GM21360 (cell line): ENCODE measurements around the gene TTLL6.
"Not testable (repeated sequence)": the region's sequence is repeated elsewhere in the genome, so short reads cannot be mapped to it uniquely, and the experiment has no call there.

Experiments
- ATAC-seq: cut with Tn5 transposase; IDR thresholded peaks from one replicate; pipeline ENCODE4 v1.9.1; 2021; ENCODE audit warnings: mild to moderate bottlenecking, moderate library complexity; ENCODE audit not compliant: unreplicated experiment

TTLL6 gene

GRCh38 chr17:48816438-48816773, 623 bp downstream of the TTLL6 start:
- ATAC-seq: no peak

GRCh38 chr17:48815311-48815710, 1.7 kb downstream of the TTLL6 start:
- no peak for ATAC-seq

GRCh38 chr17:48814504-48814903, 2.5 kb downstream of the TTLL6 start:
- no peak for ATAC-seq

GRCh38 chr17:48812001-48812400, 5.0 kb downstream of the TTLL6 start:
- no peak for ATAC-seq

- ATAC-seq: no peak
These were observed 7.8 kb downstream of the TTLL6 start for GRCh38 chr17:48809182-48809581.

GRCh38 chr17:48804936-48805411, 12.1 kb downstream of the TTLL6 start:
- peak; percentile 62 for ATAC-seq

GRCh38 chr17:48800626-48801217, 16.3 kb downstream of the TTLL6 start:
- ATAC-seq: no peak

- ATAC-seq: no peak
These were observed 17.8 kb downstream of the TTLL6 start for GRCh38 chr17:48799069-48799723.

GRCh38 chr17:48796163-48796522, 20.9 kb downstream of the TTLL6 start:
- not testable (repeated sequence) for ATAC-seq

GRCh38 chr17:48795444-48796162, 21.4 kb downstream of the TTLL6 start:
- no peak for ATAC-seq

GRCh38 chr17:48792033-48792798, 24.8 kb downstream of the TTLL6 start:
- no peak for ATAC-seq

- ATAC-seq: no peak
These were observed 25.6 kb downstream of the TTLL6 start for GRCh38 chr17:48791128-48792032.

GRCh38 chr17:48790607-48791127, 26.4 kb downstream of the TTLL6 start:
- ATAC-seq: no peak

- no peak for ATAC-seq
These were observed 29.2 kb downstream of the TTLL6 start for GRCh38 chr17:48787828-48788227.

GRCh38 chr17:48779421-48779820, 37.6 kb downstream of the TTLL6 start:
- no peak for ATAC-seq

GRCh38 chr17:48776602-48777001, 40.4 kb downstream of the TTLL6 start:
- ATAC-seq: no peak

- no peak for ATAC-seq
These were observed 43.8 kb downstream of the TTLL6 start for GRCh38 chr17:48773245-48773644.

GRCh38 chr17:48770954-48771353, 46.1 kb downstream of the TTLL6 start:
- ATAC-seq: no peak

GRCh38 chr17:48769009-48769675, 47.9 kb downstream of the TTLL6 start:
- no peak for ATAC-seq
